GM18870 (cell line): ENCODE data around the gene MCAT.
"Not testable (repeated sequence)": the region's sequence is repeated elsewhere in the genome, so short reads cannot be mapped to it uniquely, and the experiment has no call there.

Source experiments
- ATAC-seq: cut with Tn5 transposase; IDR thresholded peaks from one replicate; pipeline ENCODE4 v1.9.1; 2021; ENCODE audit warnings: moderate library complexity; ENCODE audit not compliant: unreplicated experiment

The MCAT gene

DNA sequence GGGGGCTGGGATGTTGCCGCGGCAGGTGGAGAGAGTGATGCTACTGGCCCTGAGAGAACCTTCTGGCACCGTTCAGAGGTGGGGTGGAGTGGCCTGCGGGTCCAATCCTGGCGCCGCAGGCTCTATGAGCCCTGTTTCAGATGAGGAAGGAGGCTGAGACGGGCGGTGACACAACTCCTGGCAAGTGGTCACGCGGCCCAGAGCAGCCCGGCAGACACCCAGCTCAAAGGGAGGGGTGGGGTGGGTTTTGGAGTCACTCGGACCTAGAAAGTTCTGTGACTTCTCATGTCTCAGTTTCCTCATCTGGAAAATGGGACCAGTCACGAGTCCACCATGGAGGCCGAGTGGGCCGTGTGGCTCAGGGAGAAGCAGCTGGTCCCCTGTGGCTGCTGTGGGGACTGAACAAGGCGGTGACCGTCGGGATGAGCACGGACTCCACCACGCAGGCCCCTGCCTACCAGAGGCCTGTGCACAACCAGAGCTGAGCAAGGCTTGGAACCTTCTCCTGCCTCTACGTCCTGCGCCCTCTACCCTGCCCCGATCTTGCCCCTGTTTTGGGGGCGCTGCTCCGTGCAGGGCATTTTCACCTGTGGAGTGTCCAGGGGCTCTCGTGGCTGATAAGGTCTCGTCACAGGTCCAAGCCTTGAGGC, 11.8 kb upstream of the MCAT start:
- no peak for ATAC-seq

DNA sequence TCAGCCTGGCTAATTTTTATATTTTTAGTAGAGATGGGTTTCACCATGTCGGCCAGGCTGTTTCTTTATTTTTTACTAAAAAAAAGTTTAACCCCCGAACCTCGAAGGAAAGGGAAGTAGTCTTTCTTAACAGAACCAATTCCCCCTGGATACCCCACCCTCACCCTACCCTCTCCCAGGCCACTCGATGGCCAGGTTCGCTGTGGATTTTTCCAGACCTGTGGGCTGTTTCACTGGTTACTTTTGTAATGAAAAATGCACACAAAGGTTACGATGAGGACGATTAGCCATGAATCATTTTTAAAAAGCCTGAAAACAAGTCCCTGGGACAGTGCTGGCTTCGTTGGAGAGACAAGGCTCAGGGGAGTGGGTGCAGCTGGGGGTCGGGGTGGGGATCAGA, 10.7 kb upstream of the MCAT start:
- ATAC-seq, result no peak

DNA sequence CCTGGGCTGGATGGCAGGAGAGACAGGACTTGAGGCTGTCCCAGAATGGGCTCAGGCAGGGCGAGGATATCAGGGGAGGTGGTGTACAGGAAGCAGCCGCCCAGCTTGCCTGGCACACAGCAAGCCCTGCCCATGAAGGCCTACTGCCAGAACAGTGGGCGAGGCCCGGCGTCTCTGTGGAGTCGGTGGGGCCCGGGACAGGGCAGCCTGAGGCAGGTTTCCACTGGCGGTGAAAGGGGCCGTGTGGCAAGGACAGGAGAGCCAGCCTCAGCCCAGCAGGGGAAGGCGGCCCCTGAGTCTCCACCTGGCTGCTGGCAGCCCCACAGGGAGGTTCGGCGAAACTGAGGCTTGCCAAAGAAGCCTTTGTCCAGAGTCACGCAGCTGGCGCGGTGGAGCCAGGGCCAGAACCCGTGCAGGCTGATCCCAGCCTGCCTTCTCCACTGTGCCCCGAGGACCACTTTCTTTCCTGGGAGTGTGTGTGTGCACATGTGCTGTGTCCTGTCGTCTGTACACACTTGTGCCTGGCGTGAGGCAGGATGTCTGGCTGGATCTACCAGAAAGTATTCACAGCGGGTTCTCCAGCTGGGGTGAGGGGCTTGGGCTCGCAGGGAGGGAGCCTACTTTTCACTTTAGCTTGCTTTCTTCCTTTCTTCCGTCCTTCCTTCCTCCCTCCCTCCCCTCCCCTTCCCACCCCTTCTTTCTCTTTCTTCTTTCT, 9.3 kb upstream of the MCAT start:
- ATAC-seq, result no peak

DNA sequence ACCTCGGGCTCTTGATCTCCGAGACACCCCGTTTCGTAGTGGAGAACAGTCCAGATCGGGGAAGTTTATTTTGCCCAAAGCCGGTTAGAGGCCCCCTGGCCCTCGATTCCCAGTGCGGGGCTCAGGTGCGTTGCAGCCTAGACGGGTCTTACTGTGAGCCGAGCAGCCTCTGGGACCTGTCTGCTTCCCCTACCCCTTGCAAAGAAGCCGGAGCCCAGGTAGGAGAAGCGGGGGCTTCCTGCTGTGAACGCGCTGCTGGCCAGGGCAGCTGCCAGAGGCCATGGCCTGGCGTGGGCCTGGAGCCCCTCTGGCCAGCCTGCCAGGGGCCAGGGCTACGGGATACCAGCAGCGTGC, 8.8 kb upstream of the MCAT start:
- no peak for ATAC-seq

DNA sequence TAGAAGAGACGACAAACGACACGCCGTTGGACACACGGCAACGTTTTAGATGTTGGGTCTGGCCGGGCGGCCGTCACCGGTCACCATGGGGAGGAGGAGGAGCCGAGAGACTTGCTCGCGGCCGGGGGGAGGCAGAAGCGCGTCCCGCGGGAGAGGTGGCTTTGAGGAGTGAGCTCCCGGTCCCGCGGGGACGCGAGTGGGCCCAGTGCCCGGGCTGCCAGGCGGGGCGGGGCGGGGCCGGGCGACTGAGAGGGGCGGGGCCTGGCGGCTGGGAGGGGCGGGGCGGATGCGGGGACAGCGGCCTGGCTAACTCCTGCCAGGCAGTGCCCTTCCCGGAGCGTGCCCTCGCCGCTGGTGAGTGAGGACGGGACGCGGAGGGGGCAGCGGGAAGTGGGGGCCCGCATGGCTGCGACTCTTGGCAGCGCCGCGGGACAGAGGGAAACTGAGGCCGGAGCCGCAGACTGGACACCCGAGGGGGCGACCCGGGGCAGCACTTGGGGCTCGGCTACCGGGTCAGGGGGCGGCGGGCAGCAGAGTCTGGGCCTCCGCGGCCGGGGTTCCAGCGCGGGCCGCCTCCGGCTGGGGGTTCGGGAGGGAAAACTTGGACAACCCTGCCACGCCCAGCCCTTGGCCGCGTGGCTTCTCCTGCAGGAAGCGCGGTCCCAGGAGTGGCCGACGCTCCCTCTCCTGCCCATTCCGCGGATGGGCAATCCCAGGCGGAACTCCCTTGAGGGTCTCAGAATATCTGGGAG, 8.2 kb upstream of the MCAT start, which contains the start of gene TSPO:
TSS of gene TSPO (plus strand) at position 309 of the 752 bp plus-strand sequence. CDS start 7,680 bp downstream, outside the sequence.
- no peak for ATAC-seq

DNA sequence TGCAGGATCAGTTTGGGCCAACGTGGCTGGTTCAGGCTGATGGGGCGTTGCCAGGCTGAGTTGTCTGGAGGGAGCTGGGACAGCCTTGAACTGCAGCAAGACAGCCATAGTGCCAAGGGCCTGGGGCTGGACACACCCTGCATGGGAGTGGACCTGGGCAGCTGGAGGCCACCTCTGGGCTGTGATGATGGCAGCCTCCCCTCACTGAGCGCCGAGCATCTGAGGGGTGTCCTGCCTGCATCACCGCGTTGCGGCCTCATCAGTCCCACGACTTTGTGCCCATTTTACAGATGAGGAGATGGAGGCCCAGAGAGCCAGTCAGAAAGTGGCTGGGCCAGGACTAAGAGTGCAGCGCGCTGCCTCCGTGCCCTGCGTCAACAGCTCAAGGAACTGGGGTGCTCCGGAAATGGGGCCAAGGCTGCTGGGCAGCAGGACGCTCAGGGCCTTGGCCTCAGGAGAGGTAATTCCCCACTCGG, 7.6 kb upstream of the MCAT start:
- ATAC-seq, result no peak

DNA sequence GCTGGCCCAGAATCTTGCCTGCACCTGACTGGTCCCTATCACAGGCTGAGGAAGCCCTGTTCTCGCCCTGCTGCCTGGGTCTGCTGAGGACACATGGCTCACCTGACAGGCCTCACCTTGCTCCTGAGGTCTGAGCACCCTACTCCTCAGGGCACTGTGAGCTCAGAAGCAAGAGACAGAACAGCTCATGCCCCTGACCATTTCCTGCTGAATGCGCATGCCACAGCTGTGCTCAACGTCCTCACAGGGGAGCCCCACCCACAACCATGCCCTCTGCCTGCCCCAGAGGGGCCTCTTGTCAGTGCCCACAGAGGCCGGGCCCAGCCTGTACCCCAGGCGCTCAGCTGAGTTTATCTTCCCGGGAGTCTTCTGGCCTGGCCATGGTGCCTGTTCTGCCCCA, 5.4 kb upstream of the MCAT start:
- ATAC-seq, result no peak

DNA sequence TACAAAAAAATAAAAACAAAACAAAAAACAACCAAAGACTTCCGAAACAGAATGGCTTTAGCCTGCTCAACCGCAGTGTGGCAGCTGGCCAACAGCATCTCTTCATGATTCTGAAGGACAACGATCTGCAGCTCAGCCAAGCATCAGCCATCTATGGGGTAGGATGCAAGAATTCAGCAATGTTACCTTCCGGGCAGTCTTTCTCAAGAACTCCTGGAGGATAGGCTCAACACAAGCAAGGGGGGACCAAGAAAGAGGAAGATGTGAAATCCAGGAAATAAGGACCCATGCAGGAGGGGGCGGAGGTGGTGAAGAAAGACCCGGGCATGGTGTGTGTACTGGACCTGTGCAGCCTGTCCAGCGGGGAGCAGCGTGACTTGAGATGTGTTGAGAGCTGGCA, 4.6 kb upstream of the MCAT start:
- ATAC-seq, result no peak

DNA sequence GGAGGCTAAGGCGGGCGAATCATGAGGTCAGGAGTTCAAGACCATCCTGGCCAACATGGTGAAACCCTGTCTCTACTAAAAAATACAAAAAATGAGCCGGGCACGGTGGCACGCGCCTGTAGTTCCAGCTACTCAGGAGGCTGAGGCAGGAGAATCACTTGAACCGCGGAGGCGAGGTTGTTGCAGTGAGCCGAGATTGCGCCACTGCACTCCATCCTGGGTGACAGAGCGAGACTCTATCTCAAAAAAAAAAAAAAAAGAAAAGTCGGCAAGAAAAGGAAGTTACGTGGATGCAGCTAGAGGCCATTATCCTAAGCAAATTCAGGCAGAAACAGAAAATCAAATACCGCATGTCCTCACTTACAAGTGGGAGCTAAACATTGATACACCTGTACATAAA, 3.1 kb upstream of the MCAT start:
- not testable (repeated sequence) for ATAC-seq

DNA sequence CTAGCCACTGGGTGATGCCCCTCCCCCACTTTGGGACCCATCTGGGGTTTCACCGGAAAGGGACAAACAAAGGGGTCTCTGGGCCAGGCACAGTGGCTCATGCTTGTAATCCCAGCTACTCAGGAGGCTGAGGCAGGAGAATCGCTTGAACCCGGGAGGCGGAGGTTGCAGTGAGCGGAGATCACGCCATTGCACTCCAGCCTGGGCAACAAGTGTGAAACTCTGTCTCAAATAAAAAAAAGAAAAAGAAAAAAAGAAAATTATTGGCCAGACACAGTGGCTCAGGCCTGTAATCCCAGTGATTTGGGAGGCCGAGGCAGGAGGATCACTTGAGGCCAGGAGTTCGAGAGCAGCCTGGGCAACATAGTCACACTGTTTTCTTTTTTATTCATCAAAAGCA, 2.2 kb upstream of the MCAT start:
- not testable (repeated sequence) for ATAC-seq

DNA sequence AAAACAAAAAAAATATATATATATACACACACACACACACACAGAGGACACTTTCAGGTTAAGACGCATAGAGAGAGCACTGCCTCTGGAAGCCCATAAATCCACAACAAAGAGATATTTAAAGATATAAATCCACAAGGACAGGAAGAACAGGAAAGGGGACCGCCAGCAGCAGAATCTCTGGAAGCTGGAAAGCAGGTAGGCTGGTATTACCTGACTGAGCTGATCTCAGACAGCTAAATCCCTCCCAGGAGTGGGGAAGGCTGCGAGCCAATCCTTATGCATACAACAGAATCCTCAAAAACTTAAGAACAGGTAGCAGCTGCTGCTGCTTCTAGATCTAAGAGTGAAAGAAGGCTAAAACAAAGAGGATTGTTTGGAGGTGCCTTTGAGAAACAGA, 1.8 kb upstream of the MCAT start:
- no peak for ATAC-seq

DNA sequence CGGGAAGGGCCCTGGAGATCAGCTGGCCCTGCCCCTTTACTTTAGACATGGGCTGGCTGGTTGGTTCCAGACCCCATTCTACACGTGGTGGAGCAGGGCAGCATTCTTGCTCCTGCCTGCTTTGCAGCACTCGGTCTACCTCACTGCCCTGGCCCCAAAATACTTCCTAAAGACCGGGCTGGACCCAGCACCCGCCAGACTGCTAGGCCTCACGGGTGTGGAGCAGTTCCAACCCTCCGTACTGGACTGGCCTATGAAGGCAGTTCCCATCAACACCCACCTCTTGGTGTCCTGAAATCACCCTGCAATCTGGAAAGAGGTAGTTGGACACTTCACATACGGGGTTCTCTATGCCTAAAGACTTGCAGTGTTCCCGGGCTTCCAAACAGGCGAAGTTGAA, 6.4 kb downstream of the MCAT start:
- no peak for ATAC-seq

DNA sequence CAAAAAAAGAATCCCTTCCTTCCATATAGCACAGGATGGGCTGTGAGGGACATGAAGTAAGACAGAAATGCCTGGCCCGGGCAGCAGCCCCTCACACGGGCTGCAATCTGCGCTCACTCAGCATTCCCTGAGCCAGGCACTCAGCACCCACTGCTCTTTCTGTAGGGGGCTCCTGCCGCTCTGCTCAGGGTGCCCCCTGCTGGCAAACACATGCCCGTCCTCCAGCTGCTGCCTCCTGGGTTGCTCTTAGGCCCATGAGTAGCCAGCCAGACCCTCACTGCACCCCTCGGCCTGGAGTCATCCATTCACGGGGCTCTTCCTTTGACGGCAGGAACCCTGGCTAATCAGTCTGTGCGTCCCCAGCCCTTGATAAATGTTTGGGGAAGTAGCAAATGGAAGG, 6.9 kb downstream of the MCAT start:
- no peak for ATAC-seq

DNA sequence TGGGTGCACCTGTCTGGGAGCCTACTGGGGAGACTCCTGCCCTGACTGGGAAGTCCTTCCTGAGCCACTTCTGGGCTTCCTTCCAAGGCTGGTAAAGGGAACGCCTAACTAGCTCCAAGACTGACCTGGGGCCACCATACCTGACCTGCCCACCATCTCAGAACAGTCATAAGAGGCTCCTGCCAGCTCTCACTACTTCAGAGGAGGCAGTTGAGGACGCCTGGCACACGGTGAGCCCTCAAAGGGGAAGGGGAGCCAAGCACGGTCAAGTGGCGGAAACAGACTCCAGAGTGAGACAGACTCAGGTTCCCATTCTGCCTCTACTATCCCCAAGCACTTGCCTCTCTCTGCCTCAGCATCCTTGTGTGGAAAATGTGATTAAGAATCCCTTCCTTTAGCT, 7.6 kb downstream of the MCAT start:
- ATAC-seq, result no peak

DNA sequence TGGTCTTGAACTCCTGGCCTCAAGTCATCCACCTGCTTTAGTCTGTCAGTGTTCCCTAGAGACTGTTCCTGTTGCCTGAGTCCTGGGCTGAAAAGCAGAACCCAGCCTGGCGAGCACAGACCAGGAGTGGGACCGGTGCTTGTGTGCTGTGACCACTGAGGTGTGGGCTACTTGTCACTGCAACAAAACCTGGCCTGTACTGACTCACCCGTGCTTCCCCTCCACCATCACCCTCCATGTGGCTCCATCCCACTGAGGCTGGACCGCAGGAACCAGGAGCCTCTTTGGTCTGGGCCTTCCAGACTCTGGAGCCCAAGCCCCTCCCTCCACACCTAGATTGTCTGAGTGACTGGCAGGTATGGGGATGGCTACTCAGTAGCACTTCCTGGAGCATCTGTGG, 8.6 kb downstream of the MCAT start:
- no peak for ATAC-seq

DNA sequence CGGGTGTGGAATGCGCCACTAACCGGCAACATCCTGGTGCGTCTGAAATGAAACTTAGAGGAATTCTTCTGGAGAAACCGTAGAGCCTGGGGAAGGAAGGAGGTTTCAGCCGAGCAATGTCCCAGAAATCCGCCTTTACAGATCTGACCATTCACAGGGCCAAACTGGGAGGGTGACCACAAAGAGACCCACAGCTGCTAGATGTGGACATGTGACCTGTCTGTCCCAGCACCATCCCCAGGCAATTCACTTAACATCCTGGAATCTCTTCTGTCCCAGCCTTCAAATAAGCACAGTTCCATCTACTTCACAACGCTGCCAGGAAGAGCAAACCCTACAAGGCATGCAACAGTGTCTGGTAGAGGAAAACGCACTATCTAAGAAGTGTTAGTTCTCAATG, 9.8 kb downstream of the MCAT start:
- ATAC-seq, result no peak

DNA sequence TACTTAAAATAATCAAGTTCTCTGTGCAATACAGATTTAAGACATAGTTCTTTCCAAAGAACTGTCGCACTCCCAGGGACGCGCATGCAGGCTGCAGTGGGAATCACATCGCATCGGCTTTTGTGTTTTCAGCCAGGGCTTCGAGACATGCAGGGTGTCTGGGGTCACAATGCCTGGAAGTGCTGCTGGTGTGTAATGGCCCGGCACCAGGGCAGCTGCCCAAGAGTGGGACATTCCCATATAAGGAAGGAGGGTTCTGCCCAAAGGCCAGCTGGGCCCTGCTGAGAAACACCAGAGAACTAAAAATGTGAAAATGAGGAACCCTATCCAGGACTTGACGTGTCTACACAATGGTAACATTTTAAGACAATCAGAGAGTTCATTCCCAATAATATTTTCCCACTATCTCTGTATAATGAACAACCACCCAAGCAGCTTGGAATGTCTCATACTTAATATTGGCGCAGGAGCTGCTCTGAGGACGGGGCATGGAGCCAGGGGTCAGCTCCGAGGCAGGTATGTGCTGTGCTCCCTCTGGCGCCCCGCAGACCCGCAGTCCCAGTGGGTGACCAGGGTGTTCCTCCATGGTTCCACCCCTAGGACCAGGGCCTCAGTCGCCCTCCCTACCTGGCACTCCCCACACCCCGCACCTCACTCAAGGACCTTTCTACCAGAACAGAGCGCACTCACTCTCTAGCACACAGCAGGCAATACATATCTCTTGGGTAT, 11.3 kb downstream of the MCAT start:
- ATAC-seq, result no peak

DNA sequence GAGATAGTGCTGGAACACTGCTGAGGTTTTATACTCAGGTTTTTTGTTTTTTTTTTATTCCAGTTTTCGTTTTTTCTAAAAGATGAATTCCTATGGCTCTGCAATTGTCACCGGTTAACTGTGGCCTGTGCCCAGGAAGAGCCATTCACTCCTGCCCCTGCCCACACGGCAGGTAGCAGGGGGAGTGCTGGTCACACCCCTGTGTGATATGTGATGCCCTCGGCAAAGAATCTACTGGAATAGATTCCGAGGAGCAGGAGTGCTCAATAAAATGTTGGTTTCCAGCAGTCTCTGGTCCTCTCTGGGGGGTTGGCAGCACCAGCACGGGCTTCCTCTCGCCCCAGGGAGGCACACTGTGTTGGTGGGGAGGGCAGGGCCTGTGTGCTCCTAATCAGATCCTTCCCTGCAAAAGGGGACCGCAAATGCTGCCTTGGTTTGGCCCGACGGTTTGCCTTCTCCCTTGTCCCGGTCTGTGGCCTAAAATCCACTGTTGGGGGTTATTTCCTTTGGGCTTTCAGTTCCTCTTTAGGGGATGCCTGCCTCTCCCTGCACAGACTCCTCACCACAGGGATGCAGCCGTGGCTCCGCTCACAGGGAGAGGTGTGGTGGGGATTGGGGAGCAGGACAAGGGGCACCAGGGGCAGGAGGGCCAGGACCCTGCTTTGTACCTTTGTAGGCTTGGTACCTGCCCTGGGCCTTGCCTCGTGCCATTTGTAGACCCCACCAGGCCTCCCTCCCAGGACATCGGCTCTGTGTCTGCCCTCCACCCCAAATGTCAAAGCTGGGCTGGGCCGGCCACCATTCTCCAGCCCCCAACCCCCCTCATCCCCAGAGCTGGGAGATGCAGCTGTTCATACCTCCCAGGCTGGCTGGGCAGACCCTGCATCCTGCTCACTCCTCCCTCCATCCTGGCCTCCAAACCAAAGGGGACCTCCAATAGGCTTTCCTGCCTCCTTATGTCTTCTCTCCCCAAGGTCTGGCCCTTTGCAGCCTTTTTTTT, 13.5 kb downstream of the MCAT start:
- ATAC-seq, result no peak

DNA sequence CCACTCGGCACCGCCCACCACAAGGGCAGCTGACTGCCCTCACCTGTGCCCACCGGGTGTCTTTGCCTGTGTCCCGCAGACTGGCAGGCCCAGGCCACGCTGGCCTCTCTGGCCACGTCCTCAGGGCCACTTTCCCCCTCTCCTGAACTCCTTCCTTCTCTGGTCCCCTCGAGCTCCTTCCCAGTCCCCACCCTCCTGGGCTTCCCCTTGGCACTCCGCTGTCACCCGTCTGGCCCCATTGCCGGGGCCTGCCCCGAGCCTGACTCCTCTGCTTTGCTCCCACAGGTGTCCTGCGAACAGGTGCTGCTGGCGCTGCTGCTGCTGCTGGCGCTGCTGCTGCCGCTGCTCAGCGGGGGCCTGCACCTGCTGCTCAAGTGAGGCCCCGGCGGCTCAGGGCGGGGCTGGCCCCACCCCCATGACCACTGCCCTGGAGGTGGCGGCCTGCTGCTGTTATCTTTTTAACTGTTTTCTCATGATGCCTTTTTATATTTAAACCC, 14.2 kb downstream of the MCAT start:
- ATAC-seq, result no peak

DNA sequence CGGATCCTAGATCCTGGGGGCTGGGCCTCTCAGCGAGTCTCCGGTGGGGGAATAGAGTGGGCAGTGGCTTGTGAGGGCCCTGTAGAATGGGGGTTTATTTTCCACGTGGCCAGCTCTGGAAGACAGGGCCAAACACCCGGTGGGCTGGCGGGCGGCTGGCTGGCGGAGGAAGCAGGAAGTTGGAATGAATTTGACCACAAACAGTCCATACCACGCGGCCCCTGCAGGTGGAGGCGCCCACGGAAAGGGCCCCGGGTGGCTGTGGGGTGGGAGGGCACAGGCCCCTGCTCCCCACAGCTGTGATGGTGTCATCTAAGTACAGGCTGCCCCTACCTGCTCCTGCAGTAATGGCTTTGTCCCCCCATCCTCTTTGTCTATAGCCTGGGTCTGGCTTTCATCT, 15.1 kb downstream of the MCAT start:
- ATAC-seq, result no peak
